SHP77 (cell line): ENCODE results near the gene PRODH2.
"Not testable (repeated sequence)": the region's sequence is repeated elsewhere in the genome, so short reads cannot be mapped to it uniquely, and the experiment has no call there.

ENCODE experiments used
- DNase-seq, 2 experiments: peaks; one replicate each; lab custom pipeline; 2025; lab: John Stamatoyannopoulos, UW

The PRODH2 gene

GRCh38 chr19:35843676-35844481 lies 31.2 kb upstream of the PRODH2 start:
- DNase-seq = no peak

- no peak for DNase-seq
These were observed 30.1 kb upstream of the PRODH2 start for GRCh38 chr19:35842666-35843272.

GRCh38 chr19:35841961-35842595 lies 29.4 kb upstream of the PRODH2 start:
- DNase-seq = no peak

- not testable (repeated sequence) for DNase-seq
These were observed 23.5 kb upstream of the PRODH2 start for GRCh38 chr19:35836096-35836495.

GRCh38 chr19:35833972-35834371 lies 21.3 kb upstream of the PRODH2 start:
- DNase-seq = no peak

- DNase-seq = no peak
These were observed 19.4 kb upstream of the PRODH2 start for GRCh38 chr19:35832054-35832453.

- DNase-seq = no peak
These were observed 18.3 kb upstream of the PRODH2 start for GRCh38 chr19:35830986-35831385.

- no peak for DNase-seq
These were observed 16.2 kb upstream of the PRODH2 start for GRCh38 chr19:35828692-35829301.

GRCh38 chr19:35824150-35824549 lies 11.5 kb upstream of the PRODH2 start:
- no peak for DNase-seq

GRCh38 chr19:35822579-35822978 lies 9.9 kb upstream of the PRODH2 start:
- no peak for DNase-seq

GRCh38 chr19:35818445-35818844 lies 5.8 kb upstream of the PRODH2 start:
- DNase-seq = no peak

GRCh38 chr19:35816846-35817245 lies 4.2 kb upstream of the PRODH2 start:
- no peak for DNase-seq

GRCh38 chr19:35816262-35816661 lies 3.6 kb upstream of the PRODH2 start:
- DNase-seq = no peak

- no peak for DNase-seq
These were observed 622 bp upstream of the PRODH2 start for GRCh38 chr19:35813043-35813890.

- no peak for DNase-seq
These were observed 1.1 kb downstream of the PRODH2 start for GRCh38 chr19:35811317-35812219.

- no peak for DNase-seq
These were observed 5.0 kb downstream of the PRODH2 start for GRCh38 chr19:35807633-35808032.

- no peak for DNase-seq
These were observed 6.0 kb downstream of the PRODH2 start for GRCh38 chr19:35806597-35806996.

GRCh38 chr19:35805526-35806102 lies 7.0 kb downstream of the PRODH2 start:
- peak; percentile 67 to 79 for DNase-seq

- DNase-seq = no peak
These were observed 10.8 kb downstream of the PRODH2 start for GRCh38 chr19:35801828-35802227.

GRCh38 chr19:35797663-35798062 lies 15.0 kb downstream of the PRODH2 start:
- DNase-seq = no peak
